GM18526 (cell line): ENCODE measurements around the gene CHST8.

ENCODE experiments used
- POLR2A ChIP-seq: IDR thresholded peaks from 3 replicates; pipeline ENCODE4 v1.6.1; 2011; ENCODE audit not compliant: insufficient read length; ENCODE audit errors: extremely low read depth

Gene CHST8

DNA sequence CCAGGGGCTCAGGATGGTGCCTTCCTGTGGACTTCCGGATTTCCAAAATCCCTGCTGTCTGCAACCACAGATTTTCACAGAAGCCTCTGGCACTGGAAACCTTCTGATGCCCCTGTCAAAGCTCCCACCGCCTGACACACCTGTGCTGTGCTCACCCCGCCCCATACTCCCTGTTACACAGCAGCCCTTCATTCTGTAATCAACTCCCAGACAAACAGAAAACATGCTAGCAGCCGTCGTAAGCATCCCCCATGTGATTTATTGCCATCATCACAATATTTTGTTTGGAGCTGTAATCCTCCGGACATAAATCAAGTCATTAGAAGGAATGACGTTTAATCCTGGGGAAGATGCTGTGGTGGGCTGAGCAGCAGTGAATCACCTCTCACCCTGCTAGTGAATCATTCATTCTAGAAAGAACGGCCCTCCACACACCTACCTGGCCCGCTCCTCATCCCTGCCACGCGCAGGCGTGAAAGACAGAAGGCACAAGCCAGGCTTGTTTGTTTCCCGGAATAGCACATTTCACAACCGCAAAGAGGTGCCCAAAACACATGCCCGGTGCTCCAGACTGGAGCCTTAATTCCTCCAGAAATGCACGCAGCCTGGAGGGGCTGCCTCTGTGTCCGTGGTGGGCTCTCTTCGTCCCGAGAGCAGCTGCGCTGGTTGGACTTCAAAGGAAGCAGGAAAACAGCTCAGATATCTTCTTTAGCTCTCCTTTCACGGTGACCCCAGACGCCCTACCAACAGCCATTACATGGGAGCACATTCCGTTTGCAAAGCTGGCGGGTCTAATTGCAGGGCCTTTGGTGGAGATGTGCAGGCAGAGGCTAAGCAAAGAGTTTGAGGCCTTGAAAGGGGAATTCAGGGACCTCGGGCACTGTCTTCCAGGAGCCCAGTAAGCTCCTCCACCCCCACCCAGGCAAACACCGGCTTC, 133.6 kb downstream of the CHST8 start:
- TF ChIP-seq POLR2A: no peak

- no peak for TF ChIP-seq POLR2A
Observed at GRCh38 chr19:33756177-33756576, 134.4 kb downstream of the CHST8 start.

DNA sequence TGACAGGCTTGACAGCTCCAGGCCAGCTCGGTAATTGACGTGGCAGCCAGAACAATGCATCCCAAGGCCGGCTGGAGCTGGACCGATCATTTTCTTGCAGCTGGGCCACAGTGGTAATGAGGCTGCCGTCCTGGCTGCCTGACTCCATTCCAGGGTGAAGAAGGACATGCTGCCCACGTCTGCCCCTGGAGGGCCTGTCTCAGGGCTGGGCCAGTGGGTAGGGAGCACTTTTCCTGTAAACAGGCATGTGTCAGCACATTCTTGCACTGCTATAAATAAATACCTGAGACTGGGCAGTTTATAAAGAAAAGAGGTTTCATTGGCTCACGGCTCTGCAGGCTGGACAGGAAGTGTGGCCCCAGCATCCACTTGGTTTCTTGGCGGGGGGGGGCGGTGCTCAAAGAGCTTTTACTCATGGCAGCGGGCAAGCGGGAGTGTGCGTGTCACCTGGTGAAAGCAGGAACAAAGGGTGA, 136.8 kb downstream of the CHST8 start:
- no peak for TF ChIP-seq POLR2A

DNA sequence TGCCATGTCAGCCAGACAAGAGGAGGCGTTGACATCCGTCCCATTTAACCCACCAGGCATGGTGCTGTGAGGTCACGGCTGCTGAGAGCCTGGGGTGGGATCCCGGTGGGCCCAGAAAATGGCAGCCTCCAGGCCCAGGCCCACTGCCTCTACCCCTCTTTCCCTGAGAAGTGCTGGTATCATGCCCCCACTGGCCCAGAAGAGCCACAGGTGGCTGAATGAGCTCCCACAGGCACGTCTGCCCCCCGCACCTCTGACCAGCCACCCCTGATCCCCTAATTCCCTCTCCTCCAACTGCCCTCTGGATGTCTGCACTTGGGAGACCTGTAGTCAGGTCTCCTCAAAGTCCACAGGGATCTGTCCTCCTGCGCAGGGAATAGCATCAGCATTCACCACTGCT, 137.6 kb downstream of the CHST8 start:
- TF ChIP-seq POLR2A: no peak

- TF ChIP-seq POLR2A: no peak
Observed at GRCh38 chr19:33763633-33764371, 142.0 kb downstream of the CHST8 start.

DNA sequence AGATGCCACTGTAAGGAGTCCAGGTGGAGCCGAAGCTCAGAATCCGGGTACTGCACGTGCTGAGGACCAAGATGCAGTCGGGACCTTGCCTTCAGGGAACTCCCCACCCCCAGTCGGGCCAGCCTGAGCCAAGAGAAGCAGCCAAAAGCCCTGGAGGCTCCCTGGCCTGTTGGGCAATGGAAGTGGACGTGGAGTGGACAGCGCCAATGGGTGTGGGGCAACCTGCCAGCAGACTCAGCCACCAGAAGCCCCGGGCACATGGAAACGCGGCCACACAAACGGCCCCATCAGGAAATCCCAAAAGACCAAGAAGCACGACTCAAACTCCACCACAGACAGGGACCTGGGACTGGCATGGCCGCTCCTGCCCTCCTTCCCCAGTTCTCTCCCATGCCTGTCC, 144.9 kb downstream of the CHST8 start:
- no peak for TF ChIP-seq POLR2A

DNA sequence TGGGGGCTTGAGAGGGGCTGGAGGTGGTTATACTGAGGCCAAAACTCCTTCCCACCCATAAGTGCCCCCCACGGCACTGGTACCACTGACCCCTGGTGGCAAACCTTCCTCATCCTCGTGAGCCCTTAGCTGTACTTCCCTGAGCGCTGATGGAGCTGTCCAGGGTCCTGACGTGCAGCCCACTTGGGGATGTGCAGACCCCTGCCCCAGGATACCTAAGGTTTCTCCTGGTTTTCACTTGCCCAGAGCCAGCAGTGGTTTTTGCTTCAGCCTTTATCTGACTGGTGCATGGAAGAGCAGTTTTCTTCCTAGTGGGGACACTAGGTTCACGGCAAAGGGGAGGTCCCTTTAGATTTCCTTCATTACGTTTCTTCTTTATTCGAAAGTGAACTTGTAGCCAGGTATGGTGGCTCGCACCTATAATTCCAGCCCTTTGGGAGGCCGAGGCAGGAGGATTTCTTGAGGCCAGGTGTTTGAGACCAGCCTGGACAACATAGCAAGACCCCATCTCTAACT, 146.2 kb downstream of the CHST8 start:
- TF ChIP-seq POLR2A: no peak

- TF ChIP-seq POLR2A: no peak
Observed at GRCh38 chr19:33769208-33769607, 147.5 kb downstream of the CHST8 start.

DNA sequence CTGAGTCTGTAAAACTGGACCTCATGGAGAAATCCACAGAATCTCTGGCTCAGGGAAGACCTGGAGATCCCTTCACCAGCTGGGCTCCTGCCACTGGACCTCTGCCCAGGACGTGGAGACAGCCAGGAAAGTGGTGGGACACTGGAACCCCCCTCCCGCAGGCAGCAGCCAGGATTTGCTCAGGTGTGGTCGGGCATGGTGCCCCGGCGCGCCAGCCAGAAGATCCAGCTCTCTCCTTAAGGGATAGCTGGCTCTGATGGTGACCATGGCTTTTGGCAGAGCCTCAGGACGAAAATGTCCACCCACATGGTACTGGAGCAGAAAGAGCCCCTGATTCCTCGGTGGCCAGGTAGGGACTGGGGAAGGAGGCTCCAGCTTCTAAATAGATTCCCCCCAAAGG, 148.4 kb downstream of the CHST8 start:
- no peak for TF ChIP-seq POLR2A

- TF ChIP-seq POLR2A: no peak
Observed at GRCh38 chr19:33771384-33772101, 149.8 kb downstream of the CHST8 start.

DNA sequence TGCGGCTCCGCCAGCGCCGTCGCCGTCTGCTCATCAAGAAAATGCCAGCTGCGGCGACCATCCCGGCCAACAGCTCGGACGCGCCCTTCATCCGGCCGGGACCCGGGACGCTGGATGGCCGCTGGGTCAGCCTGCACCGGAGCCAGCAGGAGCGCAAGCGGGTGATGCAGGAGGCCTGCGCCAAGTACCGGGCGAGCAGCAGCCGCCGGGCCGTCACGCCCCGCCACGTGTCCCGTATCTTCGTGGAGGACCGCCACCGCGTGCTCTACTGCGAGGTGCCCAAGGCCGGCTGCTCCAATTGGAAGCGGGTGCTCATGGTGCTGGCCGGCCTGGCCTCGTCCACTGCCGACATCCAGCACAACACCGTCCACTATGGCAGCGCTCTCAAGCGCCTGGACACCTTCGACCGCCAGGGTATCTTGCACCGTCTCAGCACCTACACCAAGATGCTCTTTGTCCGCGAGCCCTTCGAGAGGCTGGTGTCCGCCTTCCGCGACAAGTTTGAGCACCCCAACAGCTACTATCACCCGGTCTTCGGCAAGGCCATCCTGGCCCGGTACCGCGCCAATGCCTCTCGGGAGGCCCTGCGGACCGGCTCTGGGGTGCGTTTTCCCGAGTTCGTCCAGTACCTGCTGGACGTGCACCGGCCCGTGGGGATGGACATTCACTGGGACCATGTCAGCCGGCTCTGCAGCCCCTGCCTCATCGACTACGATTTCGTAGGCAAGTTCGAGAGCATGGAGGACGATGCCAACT, 150.5 kb downstream of the CHST8 start:
- TF ChIP-seq POLR2A: no peak

DNA sequence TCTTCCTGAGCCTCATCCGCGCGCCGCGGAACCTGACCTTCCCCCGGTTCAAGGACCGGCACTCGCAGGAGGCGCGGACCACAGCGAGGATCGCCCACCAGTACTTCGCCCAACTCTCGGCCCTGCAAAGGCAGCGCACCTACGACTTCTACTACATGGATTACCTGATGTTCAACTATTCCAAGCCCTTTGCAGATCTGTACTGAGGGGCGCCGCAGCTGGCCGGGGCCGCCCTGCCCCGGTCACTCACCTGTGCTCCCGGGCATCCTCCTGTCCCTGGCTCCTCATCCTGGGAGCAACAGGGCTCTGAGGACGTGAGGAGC, 151.1 kb downstream of the CHST8 start:
- TF ChIP-seq POLR2A: no peak

DNA sequence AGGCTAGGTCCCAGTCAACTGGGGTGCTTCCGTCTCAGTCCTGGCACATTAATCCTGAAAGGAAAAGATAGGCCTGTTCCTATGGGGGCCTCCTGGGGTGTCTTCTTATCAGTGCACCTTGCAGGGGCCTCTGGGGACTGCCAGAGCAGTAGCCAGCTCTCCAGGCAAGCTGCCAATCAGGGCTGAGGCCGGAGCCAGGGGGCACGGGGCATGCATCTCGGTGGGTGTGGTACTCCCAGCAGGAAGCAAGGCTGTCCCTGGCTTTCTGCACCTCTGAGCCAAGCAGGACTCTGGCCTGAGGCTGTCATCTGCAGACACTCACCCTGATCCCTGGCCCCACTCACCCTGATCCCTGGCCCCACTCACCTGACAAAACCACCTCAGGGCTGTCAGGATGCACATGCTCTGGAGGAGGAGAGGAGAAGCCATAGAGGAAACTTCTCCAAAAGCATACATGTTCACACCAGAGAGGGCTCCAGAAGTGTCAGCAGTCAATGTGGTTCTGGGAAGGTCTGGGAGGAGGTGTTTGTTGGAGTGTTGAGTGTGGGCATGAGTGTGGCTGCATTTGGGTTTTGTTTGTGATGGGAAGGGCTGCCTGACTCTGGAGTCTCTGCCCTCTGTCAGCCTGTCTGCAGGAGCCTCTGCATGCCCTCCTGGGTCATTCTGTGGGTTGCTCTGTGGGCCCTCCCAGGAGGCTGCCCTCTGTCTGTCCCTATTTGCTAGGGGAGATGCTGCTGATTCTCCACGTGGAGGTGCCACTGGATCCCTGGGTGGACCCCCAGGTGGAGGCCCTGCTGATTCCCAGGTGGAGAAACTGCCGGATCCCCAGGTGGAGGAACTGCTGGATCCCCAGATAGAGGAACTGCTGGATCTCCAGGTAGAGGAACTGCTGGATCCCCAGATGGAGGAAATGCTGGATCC, 152.2 kb downstream of the CHST8 start:
- TF ChIP-seq POLR2A: no peak

DNA sequence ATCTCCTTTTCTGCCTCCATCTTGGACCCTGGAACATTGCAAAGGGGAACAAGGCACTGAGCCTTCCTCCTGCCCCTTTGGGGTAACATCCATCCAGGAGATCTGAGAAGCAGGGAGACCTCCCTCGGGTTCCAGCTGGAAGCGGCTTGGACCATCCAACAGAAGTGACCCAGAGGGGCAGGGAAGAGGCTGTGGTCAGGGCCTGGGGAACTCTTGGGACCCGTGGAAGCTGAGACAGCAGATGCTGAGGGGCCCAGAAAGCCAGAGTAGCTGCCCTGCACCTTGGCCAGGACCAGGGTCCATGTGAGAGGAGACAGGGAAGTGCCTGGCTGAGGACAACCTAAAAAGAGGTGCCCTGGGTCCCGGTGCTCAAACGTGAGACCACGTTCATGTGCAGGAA, 153.0 kb downstream of the CHST8 start:
- TF ChIP-seq POLR2A: no peak
